ENCODE measurements around the gene PDIK1L.
A peak's percentile ranks its signal among the peaks of the same experiment; 100 is the strongest.

PDIK1L gene

DNA sequence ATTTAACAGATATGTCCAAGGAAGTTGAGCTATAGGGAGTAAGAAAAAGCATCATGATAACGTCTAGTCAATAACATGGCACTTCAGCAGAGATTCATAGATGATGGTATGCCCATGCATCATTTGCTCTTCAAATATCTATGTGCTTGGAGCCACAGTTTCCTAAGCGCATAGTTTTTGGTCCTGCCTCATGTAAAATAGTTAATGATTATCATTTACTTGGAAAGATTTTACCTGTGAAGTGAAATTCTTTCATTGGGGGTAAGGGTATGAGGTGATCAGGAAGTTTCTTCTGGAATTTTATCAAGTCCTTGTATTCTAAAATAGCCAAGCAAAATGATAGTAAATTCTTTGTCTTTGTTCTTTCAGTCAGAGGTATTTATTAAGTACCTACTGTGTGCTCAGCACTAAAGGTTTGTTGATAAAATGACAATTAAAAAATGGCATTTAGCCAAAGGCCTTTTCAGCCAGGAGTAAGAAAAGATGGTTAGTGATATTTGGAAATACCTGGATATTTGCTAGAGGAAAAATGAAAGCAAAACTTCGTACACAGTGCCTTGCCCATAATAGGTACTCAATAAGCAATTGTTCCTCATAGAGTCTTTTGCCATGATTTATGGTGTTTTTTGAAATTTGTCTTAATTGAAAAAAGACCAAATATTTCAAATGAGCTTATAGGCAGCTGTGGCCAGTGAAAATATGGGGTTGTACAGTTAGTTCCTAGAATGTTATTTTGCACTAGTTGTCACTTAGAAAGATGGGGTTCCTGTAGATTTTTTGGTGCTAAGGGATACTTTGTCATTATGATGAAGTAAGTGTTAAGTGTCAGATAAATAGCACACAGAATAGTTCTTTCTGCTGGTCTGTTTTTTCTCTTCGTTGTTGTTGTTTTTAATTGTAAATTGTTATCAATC is 13.1 kb downstream of the PDIK1L start:
- no peak for DNase-seq

DNA sequence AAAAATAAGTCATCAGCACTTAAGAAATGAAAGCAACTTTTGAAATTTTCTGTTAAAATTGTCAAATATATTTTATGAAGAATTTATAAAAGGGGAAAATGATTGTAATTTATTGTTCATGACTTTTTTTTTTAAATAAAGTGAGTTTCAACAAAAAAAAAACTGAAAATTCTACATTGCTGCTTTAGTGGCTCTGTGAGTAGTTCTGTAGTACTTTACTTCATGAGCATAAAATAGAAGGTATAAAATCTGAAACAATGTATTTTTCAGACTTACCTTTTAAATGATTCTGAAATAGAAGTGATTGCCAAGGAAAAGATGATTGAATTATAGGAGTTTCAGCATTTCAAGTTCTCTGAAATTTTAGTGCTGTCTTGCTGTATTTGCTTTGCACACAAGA is 13.8 kb downstream of the PDIK1L start:
- DNase-seq = no peak

DNA sequence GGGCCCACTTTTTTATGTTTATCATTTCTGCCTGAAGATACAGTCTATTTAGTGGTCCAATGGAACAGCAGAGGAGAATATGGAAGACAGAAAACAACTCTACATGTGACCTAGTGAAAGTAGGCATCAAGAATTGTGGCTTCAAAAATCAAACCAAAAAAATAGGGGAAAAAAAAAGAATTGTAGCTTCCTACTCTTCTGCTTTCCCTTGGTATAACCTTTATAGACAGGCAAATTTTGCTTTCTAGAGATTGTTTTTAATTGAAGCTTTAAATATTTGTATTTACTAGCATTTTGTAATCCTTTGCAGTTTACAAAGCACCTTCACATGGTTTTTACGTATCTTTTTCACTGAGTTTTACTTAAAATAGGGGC is 14.3 kb downstream of the PDIK1L start:
- DNase-seq = no peak

DNA sequence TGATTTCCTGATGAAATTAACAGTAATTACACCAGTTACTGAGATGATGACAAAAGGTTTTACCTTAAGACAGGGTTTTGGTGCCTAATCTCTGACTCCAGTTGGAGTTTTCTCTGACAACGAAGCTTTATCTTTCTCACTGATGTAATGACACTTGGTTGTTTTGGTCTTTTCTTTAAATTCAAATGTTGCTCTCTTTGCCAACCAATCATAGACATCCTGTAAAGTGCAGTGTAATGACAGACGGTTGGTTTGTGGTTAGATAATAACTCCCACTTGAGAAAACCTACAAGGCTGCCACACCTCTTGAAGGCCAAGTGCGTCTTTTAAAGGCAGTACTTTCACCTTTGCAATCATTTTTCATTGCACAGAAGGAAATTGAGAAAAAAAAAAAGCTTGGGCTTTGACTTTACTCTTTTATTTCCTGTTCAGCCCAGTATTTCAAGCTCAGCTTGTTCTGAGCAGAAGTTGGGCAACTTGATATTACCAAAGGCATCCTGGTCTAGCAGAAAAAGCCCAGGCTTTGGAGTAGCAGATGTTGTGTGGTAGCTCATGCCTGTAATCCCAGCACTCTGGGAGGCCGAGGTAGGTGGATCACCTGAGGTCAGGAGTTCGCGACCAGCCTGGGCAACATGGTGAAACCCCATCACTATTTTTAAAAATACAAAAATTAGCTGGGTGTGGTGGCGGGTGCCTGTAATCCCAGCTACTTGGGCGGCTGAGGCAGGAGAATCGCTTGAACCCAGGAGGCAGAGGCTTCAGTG is 14.9 kb downstream of the PDIK1L start:
- peak in 3 of 5 experiments; percentile 46 to 98 (median 87) for DNase-seq

DNA sequence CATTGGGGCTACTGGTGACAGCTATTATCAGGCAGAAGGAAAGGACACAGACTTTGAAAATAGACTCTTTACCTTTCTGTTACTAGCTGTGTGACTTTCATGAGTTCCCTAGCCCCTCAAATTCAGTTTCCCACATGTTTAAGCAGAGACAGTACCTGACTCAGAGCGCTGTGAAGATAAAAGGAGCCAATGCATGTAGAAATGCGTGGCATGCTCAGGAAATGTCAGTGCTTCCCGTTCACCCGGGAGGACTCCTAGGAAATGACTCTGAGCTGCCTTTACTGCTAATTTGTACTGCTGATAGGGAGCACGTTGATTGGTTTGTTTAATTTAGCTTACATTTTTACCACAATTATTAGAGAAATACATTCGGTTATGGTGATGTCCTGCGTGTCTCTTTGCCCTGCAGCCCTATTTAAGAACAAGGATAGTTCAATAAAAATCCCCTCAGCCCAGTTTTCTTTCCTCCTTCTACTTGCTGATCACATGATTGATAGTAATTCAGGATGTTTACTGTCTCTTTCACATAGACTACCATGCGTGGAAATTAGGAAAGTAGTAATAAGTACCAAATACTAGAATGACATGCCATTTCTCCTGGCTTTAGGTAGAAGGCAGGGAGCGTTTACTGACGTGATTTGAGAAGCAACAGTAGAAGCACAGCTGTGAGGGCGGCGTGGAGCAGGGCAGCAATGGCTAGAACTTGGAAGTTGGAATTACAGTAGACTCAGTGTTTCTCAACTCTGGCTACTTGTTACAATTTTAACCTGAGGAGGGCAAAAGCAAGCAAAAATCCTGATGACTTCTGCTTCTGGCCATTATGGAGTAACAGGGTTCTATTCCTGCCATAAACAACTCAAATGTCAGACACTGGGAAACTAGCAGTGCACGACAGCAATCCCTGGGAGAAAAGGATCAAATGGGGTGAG is 15.9 kb downstream of the PDIK1L start:
- DNase-seq = no peak

DNA sequence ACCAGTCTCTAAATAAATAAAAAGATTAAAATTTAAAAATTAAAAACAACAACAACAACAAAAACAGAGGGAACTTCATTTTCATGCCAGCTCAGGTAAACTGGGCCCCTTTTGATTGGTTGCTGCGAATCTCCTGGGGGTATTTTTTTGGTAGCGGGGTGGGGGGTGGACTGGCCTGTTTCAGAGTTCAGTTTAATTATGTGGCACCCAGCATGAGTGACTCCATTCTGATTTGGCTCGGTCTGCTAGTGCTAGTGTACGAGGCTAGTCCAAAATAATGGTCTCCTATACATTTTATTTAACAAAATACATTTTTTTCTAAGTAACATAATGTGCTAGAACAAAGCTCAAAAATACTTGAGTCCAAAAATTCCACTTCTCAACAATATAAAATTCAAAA is 18.2 kb downstream of the PDIK1L start:
- DNase-seq = no peak

DNA sequence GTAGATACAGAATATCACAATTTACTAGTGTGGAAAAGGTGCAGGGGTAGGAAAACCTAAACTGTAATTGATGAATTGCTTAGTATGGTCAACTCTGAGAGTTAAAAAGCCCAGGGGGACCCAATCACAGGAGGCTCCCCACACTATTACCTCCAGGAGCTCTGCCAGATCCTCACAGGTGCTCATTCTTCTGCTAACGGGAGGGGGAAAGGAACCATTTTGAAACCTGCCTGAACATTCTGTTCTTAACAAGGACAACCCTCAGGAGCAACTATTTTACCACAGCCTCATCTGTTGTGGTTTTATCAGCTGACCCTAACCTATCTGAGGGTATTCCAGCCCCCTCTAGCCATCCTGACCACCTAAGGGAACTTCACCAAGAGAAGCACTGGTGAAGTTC is 19.1 kb downstream of the PDIK1L start:
- no peak for DNase-seq

DNA sequence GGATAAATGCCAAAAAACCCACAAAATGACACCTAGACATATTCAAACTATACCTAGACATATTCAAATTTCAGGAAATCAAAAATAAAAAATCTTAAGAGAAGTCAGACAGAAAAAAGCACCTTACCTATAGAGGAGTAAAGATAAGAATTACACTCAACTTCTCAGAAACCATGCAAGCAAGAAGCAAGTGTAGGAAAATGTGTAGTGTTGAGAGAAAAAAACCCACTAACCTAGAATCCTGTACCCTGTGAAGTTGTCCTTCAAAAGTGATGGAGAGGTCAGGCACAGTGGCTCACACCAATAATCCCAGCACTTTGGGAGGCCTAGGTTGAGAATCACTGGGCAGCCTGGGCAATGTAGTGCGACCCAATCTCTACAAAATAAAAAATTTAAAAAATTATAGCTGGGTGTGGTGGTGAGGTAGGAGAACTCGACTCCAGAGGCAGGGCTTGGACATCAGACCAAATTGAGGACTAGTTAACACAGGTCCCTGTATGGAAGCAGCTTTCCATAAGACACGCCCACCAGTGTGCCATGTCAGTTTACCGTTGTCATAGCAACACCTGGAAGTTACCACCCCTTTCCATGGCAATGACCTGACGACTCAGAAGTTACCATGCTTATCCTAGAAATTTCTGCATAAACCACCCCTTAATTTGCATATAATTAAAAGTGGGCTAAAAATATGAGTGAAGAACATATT is 20.7 kb downstream of the PDIK1L start:
- DNase-seq = no peak

DNA sequence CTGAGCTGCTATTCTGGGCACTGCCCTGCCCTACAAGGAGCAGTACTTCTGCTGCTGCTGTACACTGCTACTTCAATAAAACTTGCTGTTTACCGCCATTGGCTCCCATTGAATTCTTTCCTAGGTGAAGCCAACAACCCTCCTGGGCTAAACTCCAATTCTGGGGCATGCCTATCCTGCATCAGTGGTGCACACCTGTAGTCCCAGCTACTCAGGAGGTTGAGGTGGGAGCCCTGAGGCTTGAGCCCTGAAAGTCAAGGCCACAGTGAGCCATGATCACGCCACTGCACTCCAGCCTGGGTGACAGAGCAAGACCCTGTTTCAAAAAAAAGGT is 21.2 kb downstream of the PDIK1L start:
- DNase-seq = no peak

DNA sequence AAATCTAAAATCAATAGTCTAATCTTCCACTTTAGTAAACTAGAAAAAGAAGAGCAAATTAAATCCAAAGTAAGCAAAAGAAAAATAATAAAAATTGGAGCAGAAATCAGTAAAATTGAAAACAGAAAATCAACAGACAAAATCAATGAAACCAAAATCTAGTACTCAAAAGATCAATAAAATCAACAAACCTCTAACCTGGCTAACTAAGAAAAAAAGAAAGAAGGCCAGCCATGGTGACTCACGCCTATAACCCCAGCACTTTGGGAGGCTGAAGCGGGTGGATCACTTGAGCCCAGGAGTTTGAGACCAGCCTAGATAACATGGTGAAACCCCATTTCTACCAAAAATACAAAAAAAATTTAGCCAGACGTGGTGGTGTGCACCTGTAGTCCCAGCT is 22.8 kb downstream of the PDIK1L start:
- no peak for DNase-seq

DNA sequence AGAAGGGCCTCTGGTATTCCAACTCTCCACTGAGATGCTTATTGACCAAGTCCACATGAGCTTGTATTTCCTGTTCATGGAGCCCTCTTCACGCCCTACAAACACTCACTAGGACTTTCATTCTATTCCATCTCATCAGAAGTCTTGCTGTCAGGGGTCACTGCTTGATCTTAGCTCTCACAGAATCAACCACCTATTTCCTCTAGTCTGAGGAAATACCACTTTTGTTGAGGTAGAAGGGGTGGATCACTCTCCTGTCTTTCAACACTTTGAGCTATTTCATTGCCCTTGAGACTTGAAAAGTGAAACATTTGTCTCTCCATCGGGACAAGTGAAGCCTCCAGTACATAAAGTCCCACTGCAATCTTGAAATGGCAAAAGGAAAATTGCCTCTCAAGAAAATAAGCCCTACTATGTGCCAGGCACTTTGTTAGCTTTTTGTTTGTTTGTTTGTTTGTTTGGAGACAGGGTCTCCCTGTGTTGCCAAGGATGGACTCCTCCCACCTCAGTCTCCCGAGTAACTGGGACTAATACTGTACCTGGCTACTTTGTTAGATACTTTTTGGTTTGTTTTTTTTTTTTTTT is 27.4 kb downstream of the PDIK1L start:
- peak in 1 of 5 experiments; percentile 52 for DNase-seq

DNA sequence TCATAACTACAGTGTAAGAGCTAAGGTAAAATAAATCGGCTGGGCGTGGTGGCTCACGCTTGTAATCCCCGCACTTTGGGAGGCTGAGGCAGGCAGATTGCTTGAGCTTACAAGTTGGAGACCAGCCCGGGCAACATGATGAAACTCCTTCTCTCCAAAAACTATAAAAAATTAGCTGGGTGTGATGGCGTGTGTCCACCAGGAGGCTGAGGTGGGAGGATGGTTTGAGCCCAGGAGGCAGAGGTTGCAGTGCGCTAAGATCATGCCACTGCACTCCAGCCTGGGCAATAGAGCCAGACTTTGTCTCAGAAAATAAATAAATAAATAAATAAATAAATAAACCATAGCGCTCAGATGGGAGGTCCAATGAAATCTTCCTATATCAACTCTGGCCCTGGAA is 30.5 kb downstream of the PDIK1L start:
- no peak for DNase-seq

DNA sequence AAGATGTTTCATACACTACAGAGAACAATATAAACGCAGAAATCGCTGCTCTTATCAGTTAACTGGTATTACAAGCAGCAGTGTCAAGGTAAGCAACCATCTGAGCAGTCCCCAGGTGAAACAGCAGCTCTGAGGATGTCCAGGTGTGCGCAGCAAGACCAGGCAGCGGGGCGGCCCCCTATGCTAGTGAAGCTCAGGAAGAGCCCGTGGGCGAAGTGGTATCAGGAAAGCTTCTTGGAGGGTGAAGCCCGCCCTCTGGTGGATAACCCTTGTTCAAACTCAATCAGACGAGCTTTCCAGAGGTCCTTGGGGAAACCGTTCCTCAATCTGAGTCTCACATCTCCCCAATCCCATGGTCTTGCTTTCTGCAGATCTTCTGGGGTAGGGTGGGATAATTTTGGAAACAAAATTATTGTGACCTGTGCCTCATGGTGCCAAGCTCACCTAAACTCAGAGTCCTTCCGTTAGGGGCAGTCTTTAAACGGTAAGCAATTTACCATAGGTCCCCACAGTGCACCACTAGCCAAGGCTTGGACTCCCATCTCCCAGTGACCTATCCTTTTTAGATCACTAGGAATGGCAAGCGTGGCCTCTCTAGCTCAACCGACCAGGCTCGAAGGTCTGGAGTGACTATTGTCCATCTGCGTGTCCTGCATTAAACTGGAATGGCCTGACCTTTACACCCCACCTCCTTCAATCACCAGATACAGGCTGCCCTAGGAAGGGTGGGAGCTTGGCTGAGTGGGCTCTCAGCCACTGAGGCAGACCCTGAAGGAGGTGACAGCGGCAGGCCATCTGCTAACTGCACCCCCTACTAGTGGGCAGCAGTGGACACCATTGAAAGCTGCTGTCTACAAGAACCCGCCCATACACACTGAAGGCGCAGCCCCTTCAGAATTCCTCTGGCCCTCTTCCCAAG is 33.7 kb downstream of the PDIK1L start:
- DNase-seq = peak; percentile 32 to 71 (median 61)

DNA sequence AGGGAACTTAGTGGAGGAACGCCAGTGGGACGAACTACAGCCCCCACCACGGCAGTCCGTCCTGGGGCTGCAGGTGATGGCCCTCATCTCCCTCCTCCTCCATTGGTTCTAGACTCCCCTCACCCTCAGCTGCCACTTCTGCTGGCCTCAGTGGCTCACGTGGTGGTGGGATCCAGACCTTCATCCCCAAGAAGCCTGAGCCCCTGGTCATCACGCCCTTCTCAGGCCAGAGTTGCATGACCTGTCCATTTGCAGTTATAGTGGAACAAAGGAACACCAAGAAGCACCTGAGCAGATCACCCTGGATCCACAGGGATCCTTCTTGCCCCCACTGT is 34.3 kb downstream of the PDIK1L start:
- no peak for DNase-seq

DNA sequence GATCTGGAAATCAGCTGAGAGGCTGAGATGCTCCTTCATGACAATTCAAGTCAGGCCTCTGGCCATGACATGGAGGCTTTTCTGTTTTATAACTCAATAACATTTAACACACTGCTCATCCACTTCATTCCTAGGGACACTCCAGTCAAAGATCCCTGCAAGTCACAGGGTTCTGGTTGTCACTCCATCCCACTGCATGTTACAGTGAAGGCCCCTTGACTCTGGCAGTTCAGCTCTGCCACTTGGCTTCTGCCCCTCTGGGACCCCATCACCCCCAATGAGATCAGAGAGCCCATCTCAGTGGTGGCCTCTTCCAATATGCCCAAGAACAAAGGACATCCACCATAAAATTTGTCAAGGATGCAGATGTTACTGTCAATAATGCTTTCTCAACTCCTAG is 37.3 kb downstream of the PDIK1L start:
- no peak for DNase-seq

DNA sequence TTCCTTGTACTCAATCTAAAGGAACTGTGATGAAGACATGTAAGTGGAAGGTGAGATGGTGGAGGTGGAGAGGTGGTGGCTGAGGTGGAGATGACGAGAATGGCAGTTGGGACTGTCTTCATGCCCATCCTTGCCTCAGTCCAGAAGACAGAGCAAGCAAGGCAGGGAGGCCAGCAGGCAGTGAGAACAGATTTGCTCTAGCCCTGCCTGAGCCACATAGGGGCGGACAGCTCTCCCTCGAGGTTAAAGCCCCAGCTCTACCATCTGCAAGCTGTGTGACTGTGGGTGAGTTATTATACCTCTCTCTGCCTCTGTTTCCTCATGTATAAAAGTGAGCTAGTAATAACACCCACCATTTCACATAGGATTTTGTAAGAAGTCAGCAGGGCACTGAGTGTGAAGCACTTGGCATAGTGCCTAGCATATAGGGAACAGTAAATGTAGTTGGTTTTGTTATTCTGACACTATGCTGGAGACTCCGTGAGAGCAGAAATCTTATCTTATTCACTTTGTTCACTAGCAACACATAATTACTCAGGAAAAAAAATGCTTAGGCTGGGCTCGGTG is 42.4 kb downstream of the PDIK1L start:
- no peak for DNase-seq

DNA sequence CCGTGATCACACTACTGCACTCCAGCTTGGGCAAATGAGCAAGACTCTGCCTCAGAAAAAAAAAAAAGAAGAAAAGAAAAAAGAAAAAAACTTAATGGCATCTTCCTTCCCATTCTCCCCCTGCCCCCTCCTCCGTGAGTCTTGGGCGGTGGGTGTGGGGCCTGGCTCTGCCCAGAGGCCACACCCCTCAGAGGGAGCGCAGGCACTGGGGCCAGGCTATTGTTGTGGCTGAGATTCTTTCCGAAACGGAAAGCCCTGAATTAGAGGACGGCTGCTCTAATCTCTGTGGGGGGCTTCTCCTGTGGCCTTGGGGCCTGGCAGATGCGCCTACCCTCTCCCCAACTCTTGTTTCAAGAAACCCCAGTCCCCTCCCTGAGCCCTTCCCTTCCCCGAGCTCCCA is 43.1 kb downstream of the PDIK1L start:
- DNase-seq = no peak

DNA sequence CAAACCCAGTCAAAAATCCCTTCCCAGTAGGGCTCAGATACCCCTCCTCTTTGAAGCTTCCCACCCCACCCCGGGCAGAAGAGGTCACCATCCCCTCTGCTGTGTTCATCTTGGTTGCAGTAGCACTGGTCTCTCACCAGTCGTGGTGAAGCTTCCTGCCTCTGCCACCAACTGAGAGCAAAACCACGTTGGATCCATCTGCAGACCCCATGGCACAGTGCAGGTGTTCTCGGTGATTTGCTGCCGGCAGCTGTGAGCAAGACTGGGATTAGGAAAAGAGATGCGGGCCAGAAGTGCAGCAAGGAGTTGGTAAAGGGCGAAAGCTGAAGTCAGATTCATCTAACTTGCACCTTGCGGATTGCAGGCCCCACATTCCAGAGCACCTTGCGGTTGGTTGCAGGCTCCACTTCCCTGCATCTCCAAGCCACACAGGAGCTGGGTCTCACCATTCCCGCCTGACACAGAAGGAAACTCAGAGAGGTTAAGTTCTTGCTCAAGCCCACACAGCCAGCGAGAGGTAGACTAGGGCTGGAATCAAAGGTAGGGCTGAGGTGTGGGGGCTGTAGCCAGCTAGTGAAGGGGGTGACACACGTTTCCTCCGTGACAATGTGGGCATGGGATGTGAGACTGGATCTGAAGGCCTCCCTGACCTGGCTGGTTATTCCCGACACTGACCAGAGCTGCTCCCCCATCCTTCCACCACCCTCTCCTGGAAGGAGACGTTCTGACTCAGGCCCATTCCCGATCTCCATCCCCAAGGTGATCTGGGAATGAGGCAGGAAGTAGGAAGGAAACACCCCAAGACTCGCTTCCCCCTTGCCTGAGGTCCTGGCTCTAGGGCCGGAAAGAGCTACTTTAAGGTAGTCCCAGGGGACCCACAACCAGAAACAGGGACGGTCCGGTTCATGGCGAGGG is 44.0 kb downstream of the PDIK1L start:
- no peak for DNase-seq

DNA sequence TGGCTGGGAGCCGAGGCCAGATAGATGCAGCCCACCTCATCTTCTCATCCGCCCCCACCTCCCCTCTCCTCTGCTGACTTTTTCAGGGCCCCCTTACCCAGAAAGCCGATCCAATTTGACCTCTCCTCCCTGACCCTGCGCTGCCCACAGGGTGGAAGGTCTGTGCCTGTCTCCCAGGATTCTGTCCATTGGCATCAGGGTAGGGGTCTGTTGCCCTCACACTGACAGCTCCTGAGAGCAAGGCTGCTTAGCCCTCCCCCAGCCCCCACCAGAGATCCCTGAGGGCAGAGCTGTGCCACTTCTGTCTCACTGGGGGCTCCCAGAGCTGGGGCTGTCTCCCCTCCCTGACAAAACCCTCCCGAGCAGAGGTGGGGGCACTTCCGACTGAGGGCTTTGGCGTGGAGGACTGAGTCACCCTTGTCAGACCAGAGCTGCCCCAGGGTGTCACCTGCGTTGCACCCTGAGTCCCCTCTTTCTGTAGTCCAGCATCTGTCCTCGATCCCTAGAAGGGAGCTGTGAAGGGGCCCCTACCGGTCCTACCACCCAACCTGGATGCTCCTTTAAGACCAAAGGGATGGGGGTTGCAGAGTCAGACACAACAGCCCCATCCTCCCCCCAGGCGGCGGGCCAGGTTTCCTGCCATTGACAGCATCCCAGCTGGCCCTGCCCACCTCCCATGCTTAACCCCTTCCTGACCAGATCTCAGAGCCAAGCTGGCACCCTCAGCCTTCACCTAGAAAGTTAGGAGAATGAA is 44.8 kb downstream of the PDIK1L start:
- no peak for DNase-seq

Measured in T-helper 2 cell (primary cell).